Activated CD4-positive, alpha-beta T cell treated with anti-CD3 and anti-CD28 coated beads, Interleukin-2, amount 50 U/mL, for 1 hour (primary cell): ENCODE measurements around the gene KCNA2.

Source experiments
- DNase-seq: peaks from one replicate; pipeline ENCODE4 v3.0.0-alpha.2; 2020

The KCNA2 gene

GRCh38 chr1:110601332-110601731 lies 4.8 kb downstream of the KCNA2 start:
- DNase-seq, result no peak

DNA sequence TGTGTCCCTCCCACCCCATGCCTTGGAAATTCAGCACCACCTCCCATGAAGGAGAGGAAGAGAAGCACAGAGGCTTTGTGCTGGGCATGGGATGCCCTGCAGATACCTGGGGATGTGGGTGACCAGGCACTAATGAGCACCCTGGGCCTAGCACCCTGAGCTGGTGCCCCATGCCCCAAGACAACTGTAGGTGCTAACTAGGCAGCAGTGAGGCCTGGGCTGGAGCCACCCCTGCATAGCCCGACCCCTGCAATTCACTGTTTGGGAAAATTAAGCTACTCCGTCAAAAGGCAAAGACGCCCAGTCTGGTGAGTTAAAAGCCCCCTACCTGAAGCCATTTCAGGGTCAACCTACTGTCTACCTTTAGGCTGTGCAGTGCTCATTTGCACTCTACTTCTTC lies 5.4 kb downstream of the KCNA2 start:
- no peak for DNase-seq

- DNase-seq, result no peak
These were observed 8.2 kb downstream of the KCNA2 start for GRCh38 chr1:110597966-110598365.

DNA sequence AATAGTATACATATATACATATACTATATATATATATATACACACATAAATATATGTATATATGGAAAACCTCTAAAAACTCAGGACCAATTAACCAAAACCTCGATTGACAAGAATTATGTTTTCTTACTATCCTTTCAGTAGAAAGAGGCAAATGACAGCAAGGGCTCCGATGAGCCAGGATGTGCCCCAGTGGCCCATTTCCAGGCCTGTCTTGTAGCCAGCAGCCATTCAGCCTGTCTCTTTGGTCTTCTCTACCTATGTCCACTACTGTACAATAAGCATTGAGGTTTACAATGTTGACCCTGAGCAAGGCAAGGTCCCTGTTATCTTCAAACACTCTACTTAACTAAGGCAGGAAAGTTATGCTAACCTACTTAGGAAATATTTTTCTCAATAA lies 9.8 kb downstream of the KCNA2 start:
- DNase-seq, result no peak

DNA sequence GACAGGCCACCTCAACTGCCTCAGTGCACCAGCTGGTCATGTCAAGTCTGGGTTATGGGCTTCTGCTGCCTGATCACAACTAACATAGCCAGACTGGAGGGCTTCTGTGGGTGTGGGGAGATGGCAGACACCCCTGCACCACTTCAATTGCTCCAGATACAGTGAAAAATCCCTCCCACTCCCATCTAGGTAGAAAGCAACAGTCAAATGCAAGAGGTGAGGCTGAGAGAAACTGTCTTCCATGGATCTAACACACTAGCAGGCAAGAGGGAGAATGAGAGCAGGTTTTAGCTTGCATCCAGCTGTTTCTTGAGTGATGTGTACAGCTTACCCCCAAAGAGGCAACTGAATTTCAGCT lies 10.8 kb downstream of the KCNA2 start:
- no peak for DNase-seq

DNA sequence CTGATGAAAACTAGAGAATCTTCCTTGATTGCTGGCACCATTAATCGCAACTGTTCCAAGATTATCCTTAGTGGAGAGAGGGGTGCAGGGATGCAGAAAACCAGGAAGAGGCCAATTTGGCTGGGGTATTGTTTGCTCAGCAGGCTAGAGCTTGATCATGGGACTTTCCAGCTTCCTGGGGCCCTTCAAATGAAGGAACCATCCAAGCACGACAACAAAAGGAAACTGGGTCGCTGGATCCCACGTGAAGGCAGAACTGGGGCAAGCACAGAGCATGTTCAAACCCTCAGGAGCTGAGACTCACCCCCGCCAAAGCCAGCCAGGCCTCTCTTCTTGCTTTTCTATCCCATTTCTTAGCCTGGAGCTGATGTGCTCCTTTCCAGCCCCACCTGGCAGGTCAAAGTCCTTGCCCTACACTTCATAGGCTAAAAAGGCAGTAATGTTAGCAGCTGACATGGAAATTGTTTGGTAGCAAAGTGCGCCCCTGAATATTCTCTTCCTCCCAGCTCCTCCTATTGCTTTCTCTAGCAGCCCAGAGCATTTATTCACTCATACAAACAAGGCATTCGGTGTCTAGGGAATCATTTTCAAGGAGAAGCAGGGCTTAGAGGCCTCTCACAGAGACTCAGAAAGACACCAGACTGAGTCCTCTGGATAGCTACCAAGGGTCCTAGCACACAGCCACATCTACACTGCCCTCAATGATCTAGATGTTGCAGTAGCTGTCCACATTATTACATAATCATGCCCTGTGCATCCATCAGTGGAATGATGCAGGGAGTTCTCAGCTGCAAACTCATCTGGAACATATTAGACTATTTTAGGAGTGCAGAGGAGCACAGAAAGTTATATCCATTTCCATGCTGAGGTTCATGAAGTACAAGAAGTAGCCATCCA lies 11.5 kb downstream of the KCNA2 start:
- no peak for DNase-seq

- DNase-seq, result no peak
These were observed 12.3 kb downstream of the KCNA2 start for GRCh38 chr1:110593902-110594301.

GRCh38 chr1:110591956-110592355 lies 14.2 kb downstream of the KCNA2 start:
- no peak for DNase-seq

GRCh38 chr1:110588991-110589390 lies 17.2 kb downstream of the KCNA2 start:
- DNase-seq, result no peak

- DNase-seq, result no peak
These were observed 17.7 kb downstream of the KCNA2 start for GRCh38 chr1:110588486-110588885.

DNA sequence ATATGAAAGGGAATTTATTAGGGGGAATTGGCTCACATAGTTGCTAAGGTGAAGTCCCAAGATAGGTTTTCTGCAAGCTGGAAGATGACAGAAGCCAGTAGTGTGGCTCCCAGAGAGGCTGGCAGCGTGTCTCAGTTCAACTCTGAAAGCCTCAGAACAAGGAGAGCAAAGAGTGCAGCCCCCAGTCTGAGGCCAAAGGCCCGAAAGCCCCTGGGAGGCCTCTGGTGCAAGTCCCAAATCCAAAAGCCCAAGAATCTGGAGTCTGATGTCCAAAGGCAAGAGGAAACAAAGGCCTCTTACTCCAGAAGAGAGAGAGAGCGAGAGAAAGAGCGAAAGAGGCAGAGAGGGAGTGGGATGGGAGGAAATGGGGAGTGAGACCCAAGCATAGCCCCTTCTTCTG lies 18.3 kb downstream of the KCNA2 start:
- DNase-seq, result no peak

DNA sequence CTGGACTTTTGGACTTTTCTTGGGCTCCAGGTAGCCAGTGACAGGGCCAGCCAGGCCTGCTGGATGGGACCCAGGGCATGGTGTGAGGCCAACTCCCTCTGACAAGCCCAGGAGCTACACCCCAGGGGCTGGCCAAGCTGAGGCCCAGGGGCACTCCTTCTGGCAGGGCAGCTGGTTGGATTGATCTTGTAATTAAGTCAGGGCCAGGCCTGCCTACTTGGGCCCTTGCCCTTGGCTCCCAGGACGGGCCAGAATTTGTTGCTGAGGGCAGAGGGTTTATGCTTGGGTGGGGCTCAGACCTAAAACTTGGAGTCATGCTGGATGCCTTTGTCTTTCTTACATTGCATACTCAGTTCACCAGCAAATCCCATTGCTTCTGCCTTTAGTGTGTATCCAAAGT lies 20.7 kb downstream of the KCNA2 start:
- DNase-seq, result no peak

DNA sequence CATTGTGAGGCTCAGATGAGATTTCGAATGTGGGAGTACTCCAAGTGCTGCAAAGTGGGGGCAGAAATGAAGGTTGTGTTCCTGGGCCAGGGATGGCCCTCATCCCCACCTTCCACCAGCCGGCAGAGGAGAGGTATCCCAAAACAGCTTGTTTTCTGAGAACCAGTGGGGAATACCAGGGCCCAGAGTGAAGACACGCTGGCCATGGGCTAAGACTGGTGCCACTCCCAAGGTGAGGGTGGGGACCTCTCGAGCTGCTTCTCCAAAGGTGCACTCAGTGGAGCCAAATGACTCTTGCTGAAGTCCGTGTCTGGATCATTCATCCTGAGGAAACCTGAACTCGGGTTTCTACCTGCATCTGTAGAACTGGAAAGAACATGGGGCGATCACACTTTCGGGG lies 22.1 kb downstream of the KCNA2 start:
- DNase-seq, result no peak

DNA sequence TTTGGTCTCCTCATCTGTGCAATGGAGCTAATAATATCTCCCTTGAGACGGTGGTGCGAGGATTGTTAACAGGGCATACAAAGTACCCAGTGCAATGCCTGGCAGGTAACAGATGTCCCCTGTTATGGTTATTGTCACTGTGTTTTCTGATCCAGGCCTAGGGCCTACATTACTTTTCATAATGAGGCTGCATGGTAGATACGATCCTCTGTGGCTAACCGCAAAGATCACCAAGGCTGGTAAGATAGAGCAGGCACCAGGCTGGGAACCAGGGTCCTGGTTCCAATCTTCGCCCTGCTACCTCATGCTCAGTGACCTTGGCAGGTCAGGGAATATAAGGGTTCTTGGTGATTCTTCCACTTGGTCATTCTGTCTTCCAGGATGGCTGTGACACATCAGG lies 22.7 kb downstream of the KCNA2 start:
- no peak for DNase-seq

DNA sequence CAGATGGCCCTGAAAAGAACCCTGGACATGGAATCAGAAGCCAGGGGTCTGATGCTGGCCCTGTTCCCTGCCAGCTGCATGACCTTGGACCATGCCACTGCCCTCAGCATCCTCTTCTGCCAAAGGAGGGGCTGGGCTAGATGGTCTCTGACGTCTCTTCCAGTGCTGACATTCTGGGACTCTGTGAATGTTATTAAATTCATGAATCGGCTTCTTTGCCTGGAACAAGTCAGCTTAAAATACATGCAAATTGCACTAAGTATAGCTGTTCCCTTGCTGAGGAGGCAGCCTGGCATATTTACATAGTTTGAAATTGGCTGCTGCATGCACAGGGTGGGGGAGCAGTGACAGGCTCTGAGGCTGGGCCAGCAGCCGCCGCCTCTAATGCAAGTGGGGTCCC lies 23.8 kb downstream of the KCNA2 start:
- no peak for DNase-seq

- no peak for DNase-seq
These were observed 24.4 kb downstream of the KCNA2 start for GRCh38 chr1:110581682-110582145.

GRCh38 chr1:110580244-110580643 lies 25.9 kb downstream of the KCNA2 start:
- no peak for DNase-seq

- no peak for DNase-seq
These were observed 26.7 kb downstream of the KCNA2 start for GRCh38 chr1:110579460-110579859.

DNA sequence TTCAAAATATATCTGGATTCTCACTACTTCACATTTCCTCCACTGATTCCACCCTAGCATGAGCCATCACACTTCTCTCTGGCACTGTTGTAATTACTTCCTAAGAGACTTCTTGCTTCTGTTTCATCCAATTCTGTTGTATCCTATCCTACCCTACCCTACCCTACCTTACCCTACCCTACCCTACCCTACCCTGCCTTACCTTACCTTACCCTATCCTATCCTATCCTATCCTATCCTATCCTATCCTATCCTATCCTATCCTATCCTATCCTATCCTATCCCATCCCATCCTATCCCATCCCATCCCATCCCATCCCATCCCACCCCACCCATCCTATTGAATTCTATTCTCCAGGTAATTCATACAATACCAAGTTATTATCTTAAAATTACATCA lies 29.7 kb downstream of the KCNA2 start:
- DNase-seq, result no peak

DNA sequence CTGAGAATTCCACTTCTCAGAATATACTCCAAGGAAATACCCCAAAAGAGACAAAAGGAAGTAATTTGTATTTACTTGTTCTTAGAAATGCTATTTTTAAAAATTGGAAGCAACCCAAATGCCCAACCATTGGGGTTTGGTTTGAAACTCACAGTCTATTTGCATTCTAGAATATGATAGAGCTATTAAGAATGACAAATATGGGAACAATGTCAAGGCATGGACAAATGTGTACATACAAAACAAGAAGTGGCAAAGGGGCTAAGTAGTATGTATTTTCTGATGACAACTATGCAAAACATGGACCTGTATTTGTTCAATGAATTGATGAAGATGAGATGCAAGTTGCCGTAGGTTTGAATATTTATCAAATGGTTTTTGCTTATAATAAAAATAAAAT lies 32.8 kb downstream of the KCNA2 start:
- no peak for DNase-seq

DNA sequence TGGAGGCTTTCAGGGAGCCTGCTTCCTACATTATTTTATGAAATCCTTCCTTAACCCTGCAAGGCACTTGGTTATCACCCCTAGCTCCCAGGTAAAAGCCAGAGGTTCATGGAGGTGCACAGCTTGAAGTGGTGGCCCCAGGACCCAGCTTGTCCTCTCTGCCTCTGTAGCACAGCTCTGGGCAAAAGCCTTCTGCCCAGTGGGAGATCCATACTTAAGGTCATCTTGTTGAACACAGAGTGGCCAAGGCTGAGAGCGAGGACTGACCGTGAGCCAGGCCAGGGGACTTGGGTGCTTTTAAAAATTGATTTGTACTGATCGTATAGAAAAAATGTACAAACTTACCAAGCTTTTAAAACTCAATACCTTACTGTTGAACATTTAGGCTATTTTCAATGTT lies 33.4 kb downstream of the KCNA2 start:
- no peak for DNase-seq

- DNase-seq, result no peak
These were observed 35.3 kb downstream of the KCNA2 start for GRCh38 chr1:110570901-110571300.

- DNase-seq, result no peak
These were observed 35.9 kb downstream of the KCNA2 start for GRCh38 chr1:110570307-110570706.

GRCh38 chr1:110566836-110567235 lies 39.3 kb downstream of the KCNA2 start:
- no peak for DNase-seq

GRCh38 chr1:110565565-110565964 lies 40.6 kb downstream of the KCNA2 start:
- no peak for DNase-seq
